ENCODE data around the gene PLD1.
"Not testable (repeated sequence)": the region's sequence is repeated elsewhere in the genome, so short reads cannot be mapped to it uniquely, and the experiment has no call there.

The PLD1 gene

GRCh38 chr3:171817074-171817800 is 7.0 kb upstream of the PLD1 start:
- H3K4me1 Mint-ChIP-seq (ENCODE audit: low read depth), result peaks cover 20% of the 10 kb centered on the region
- intact Hi-C loops (cut with micrococcal nuclease), result no loop called here
- H3K4me3 Mint-ChIP-seq, result no peak overlapping the region
- no peaks in the 10 kb centered on the region for H3K27me3 Mint-ChIP-seq
- H3K27ac Mint-ChIP-seq, result no peak overlapping the region
- no peaks in the 10 kb centered on the region for H3K9me3 Mint-ChIP-seq
- no peaks in the 10 kb centered on the region for H3K36me3 Mint-ChIP-seq (ENCODE audit: low read depth)

GRCh38 chr3:171815973-171816595 is 5.8 kb upstream of the PLD1 start:
- H3K9me3 Mint-ChIP-seq, result no peaks in the 10 kb centered on the region
- H3K27me3 Mint-ChIP-seq, result no peaks in the 10 kb centered on the region
- H3K4me3 Mint-ChIP-seq, result no peak overlapping the region
- no peaks in the 10 kb centered on the region for H3K36me3 Mint-ChIP-seq (ENCODE audit: low read depth)
- peaks cover 15% of the 10 kb centered on the region for H3K4me1 Mint-ChIP-seq (ENCODE audit: low read depth)
- intact Hi-C loops (cut with micrococcal nuclease), result no loop called here
- no peak overlapping the region for H3K27ac Mint-ChIP-seq

- H3K4me3 Mint-ChIP-seq; H3K9me3 Mint-ChIP-seq; H3K27me3 Mint-ChIP-seq; intact Hi-C loops (cut with micrococcal nuclease); H3K36me3 Mint-ChIP-seq (ENCODE audit: low read depth): not testable (repeated sequence)
- peaks cover 18% of the 10 kb centered on the region for H3K4me1 Mint-ChIP-seq (ENCODE audit: low read depth)
- H3K27ac Mint-ChIP-seq, result peak overlapping the region; percentile 90
Measured at GRCh38 chr3:171814662-171815061, 4.4 kb upstream of the PLD1 start.

DNA sequence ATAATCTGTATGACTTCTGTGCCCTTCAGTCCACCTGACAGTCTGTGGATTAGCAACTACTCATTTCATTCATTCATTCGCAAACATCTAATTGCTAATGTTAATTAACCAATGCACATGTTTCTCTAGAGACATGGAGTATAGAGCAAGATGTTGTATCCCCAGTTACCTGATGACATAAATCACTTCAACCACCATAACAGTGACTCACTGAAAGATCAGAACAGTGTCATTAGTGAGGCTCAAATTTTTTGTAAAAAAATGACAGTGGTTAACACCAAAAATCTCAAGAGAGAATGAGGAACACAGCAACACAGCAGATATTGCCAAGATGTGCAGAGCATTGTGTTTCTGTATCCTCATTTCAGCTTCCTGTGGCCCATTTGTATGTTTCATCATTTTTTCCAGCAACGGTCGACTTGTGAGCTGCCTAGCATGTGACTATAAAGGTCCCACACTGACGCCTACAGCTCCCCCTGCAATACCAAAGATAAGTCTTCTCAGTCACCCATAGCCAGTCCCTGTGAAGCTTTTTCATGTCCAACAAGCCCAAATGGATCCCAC is 3.7 kb upstream of the PLD1 start:
- intact Hi-C loops (cut with micrococcal nuclease), result no loop called here
- Mint-ChIP-seq H3K4me3 (no peak overlapping the region), H3K9me3 (no peaks in the 10 kb centered on the region), H3K27ac (peak overlapping the region; percentile 90), H3K36me3 (ENCODE audit: low read depth) (peaks cover 10% of the 10 kb centered on the region), H3K4me1 (ENCODE audit: low read depth) (peaks cover 25% of the 10 kb centered on the region), H3K27me3 (no peaks in the 10 kb centered on the region)

DNA sequence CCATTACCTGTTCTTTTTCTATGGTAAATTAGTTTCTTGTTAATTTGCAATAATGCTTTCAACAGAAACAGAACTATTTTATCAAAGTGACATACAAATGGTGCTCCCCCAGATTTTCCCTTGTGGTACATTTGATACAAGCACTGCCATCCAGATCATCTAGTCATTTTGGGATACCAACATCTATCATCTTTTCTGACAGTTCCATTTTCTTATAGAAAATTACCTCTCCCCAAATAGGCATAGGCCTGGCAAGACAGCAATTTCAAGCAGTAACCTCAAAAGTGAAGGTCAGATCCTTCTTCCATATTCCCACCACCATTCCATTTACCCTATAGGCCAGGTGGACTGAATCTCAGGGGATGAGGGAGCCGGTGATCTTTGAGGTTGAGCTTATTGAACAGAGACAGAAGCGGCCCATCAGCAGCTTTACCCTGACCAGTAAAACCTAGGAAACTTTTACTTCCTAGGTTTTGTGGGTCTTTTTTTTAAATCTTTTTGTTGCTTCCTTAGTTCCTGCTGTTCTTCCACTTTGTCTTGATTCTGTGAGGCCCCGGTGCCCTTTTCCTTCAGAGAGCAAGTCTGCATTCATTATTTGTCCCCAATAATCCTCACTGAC is 3.1 kb upstream of the PLD1 start:
- intact Hi-C loops (cut with micrococcal nuclease), result no loop called here
- no peak overlapping the region for H3K4me3 Mint-ChIP-seq
- H3K27me3 Mint-ChIP-seq, result no peaks in the 10 kb centered on the region
- H3K27ac Mint-ChIP-seq, result peak overlapping the region; percentile 90
- H3K36me3 Mint-ChIP-seq (ENCODE audit: low read depth), result peaks cover 10% of the 10 kb centered on the region
- no peaks in the 10 kb centered on the region for H3K9me3 Mint-ChIP-seq
- H3K4me1 Mint-ChIP-seq (ENCODE audit: low read depth), result peaks cover 27% of the 10 kb centered on the region

DNA sequence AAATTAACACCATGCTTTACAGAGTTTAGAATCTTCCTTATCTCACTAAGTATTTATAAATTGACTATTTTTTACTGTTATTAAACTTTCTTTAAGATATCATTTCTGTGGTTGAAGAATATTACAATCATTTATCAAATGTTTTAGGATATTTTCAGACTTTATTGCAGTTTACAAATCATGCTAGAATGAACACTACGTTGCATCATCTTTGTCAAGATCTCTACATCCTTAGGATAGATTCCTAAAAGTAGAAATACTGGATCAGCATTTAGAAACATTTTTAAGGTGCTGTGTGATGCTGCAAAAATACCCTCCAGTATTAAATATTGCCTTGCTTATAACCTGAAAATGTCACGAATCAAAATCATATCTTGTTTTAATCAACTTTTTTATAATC is 2.5 kb upstream of the PLD1 start:
- intact Hi-C loops (cut with micrococcal nuclease), result no loop called here

GRCh38 chr3:171811913-171812335 is 1.6 kb upstream of the PLD1 start:
- H3K9me3 Mint-ChIP-seq, result no peaks in the 10 kb centered on the region
- peaks cover 37% of the 10 kb centered on the region for H3K4me1 Mint-ChIP-seq (ENCODE audit: low read depth)
- no peak overlapping the region for H3K27ac Mint-ChIP-seq
- intact Hi-C loops (cut with micrococcal nuclease), result no loop called here
- H3K4me3 Mint-ChIP-seq, result no peak overlapping the region
- no peaks in the 10 kb centered on the region for H3K27me3 Mint-ChIP-seq
- H3K36me3 Mint-ChIP-seq (ENCODE audit: low read depth), result peaks cover 10% of the 10 kb centered on the region

More for the DNA sequence above, 2.5 kb upstream of the PLD1 start:
- H3K4me3 Mint-ChIP-seq, result no peak overlapping the region
- H3K4me1 Mint-ChIP-seq (ENCODE audit: low read depth), result peaks cover 28% of the 10 kb centered on the region
- peaks cover 10% of the 10 kb centered on the region for H3K36me3 Mint-ChIP-seq (ENCODE audit: low read depth)
- H3K27ac Mint-ChIP-seq, result peak overlapping the region; percentile 90
- H3K9me3 Mint-ChIP-seq, result no peaks in the 10 kb centered on the region
- H3K27me3 Mint-ChIP-seq, result no peaks in the 10 kb centered on the region

- no peak overlapping the region for H3K4me3 Mint-ChIP-seq
- H3K36me3 Mint-ChIP-seq (ENCODE audit: low read depth), result peaks cover 10% of the 10 kb centered on the region
- intact Hi-C loops (cut with micrococcal nuclease), result no loop called here
- H3K27ac Mint-ChIP-seq, result no peak overlapping the region
- H3K9me3 Mint-ChIP-seq, result no peaks in the 10 kb centered on the region
- peaks cover 42% of the 10 kb centered on the region for H3K4me1 Mint-ChIP-seq (ENCODE audit: low read depth)
- no peaks in the 10 kb centered on the region for H3K27me3 Mint-ChIP-seq
Measured at GRCh38 chr3:171811295-171811912, 1.1 kb upstream of the PLD1 start.

- Mint-ChIP-seq H3K4me3 (peak overlapping the region; percentile 87), H3K4me1 (ENCODE audit: low read depth) (peaks cover 43% of the 10 kb centered on the region), H3K27ac (peak overlapping the region; percentile 96), H3K36me3 (ENCODE audit: low read depth) (peaks cover 10% of the 10 kb centered on the region), H3K9me3 (no peaks in the 10 kb centered on the region), H3K27me3 (no peaks in the 10 kb centered on the region)
- intact Hi-C loops (cut with micrococcal nuclease), result no loop called here
Measured at GRCh38 chr3:171810629-171811294, 479 bp upstream of the PLD1 start.

- intact Hi-C loops (cut with micrococcal nuclease), result no loop called here
- peaks cover 10% of the 10 kb centered on the region for H3K36me3 Mint-ChIP-seq (ENCODE audit: low read depth)
- peaks cover 53% of the 10 kb centered on the region for H3K4me1 Mint-ChIP-seq (ENCODE audit: low read depth)
- peak overlapping the region; percentile 87 for H3K4me3 Mint-ChIP-seq
- H3K27me3 Mint-ChIP-seq, result no peaks in the 10 kb centered on the region
- peak overlapping the region; percentile 96 for H3K27ac Mint-ChIP-seq
- no peaks in the 10 kb centered on the region for H3K9me3 Mint-ChIP-seq
Measured at GRCh38 chr3:171809611-171809860, 747 bp downstream of the PLD1 start.

DNA sequence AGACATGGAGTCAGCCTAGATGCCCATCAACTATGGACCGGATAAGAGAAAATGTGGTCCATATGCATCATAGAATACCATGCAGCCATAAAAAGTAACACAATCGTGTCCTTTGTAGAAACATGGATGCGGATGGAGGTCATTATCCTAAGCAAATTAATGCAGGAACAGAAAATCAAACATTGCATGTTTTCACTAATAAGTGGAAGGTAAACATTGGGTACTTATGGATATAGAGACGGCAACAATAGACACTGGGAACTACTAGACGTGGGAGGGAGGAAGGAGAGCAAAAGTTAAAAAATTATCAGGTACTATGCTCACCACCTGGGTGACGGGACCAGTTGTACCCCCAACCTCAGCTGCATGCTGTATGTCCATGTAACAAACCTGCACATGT is 2.5 kb downstream of the PLD1 start:
- no peak overlapping the region for H3K27ac Mint-ChIP-seq
- no peaks in the 10 kb centered on the region for H3K27me3 Mint-ChIP-seq
- intact Hi-C loops (cut with micrococcal nuclease), result no loop called here
- no peak overlapping the region for H3K4me3 Mint-ChIP-seq
- H3K4me1 Mint-ChIP-seq (ENCODE audit: low read depth), result peaks cover 53% of the 10 kb centered on the region
- H3K36me3 Mint-ChIP-seq (ENCODE audit: low read depth), result peaks cover 10% of the 10 kb centered on the region
- H3K9me3 Mint-ChIP-seq, result no peaks in the 10 kb centered on the region

- H3K4me3 Mint-ChIP-seq, result no peak overlapping the region
- H3K27ac Mint-ChIP-seq, result peak overlapping the region; percentile 56
- intact Hi-C loops (cut with micrococcal nuclease), result no loop called here
- H3K9me3 Mint-ChIP-seq, result no peaks in the 10 kb centered on the region
- no peaks in the 10 kb centered on the region for H3K27me3 Mint-ChIP-seq
- peaks cover 59% of the 10 kb centered on the region for H3K4me1 Mint-ChIP-seq (ENCODE audit: low read depth)
- peaks cover 10% of the 10 kb centered on the region for H3K36me3 Mint-ChIP-seq (ENCODE audit: low read depth)
Measured at GRCh38 chr3:171807129-171807675, 3.1 kb downstream of the PLD1 start.

DNA sequence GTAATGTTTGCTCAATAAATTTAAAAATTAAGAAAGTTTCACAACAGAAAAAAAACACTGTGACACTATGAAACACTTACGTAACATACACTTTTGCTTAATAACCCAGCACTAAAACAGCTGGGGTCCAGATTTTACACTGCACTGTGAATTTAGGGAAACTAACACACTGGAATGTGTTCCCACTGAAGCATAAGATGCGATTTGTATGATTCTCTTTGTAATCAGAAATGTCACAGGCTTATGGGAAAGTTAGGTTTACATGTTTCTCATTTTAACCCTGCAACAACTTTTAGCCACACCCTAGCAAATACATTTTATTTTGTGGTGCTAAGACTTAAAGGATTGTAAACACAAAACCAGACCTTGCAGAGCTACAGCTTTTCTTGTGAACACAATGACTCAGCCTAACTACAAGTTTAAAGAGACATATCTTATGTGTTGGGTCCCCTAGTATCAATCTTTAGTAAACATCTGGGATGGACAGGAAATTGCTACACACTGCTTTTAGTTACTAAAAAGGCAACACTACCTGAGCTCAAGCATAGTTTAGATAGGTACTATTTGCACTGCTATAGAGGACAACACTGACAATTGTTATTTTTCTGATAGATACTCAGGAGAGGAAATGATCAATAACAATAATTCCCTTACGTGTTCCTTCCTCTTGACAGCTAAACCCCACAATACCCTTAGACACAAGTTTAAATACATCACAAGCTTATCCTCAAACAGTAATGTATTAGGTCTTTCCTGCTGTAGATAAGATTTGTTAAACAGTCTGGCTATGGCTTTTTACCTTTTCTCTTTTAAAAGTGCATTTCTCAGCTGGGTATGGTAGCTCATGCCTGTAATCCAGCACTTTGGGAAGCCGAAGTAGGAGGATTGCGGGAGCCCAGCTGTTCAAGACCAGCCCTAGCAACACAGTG is 3.8 kb downstream of the PLD1 start:
- intact Hi-C loops (cut with micrococcal nuclease), result no loop called here
- Mint-ChIP-seq H3K27ac (peak overlapping the region; percentile 56), H3K36me3 (ENCODE audit: low read depth) (peaks cover 10% of the 10 kb centered on the region), H3K4me3 (no peak overlapping the region), H3K9me3 (no peaks in the 10 kb centered on the region), H3K4me1 (ENCODE audit: low read depth) (peaks cover 61% of the 10 kb centered on the region), H3K27me3 (no peaks in the 10 kb centered on the region)
